Measurements from ENCODE around the gene LGALS16.

GRCh38 chr19:39692822-39693221, 37.1 kb downstream of the LGALS16 start:
- TF ChIP-seq, protein P1, sequence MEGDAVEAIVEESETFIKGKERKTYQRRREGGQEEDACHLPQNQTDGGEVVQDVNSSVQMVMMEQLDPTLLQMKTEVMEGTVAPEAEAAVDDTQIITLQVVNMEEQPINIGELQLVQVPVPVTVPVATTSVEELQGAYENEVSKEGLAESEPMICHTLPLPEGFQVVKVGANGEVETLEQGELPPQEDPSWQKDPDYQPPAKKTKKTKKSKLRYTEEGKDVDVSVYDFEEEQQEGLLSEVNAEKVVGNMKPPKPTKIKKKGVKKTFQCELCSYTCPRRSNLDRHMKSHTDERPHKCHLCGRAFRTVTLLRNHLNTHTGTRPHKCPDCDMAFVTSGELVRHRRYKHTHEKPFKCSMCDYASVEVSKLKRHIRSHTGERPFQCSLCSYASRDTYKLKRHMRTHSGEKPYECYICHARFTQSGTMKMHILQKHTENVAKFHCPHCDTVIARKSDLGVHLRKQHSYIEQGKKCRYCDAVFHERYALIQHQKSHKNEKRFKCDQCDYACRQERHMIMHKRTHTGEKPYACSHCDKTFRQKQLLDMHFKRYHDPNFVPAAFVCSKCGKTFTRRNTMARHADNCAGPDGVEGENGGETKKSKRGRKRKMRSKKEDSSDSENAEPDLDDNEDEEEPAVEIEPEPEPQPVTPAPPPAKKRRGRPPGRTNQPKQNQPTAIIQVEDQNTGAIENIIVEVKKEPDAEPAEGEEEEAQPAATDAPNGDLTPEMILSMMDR (IDR thresholded peaks at IDR 0.05), result no peak
- no peak for TF ChIP-seq POLR2A (IDR thresholded peaks at IDR 0.05)

Data from ovary (tissue), 3 donors.